DMS 273 treated with DMSO at 0.1 percent for 48 hours (cell line): ENCODE measurements around the gene CAPZB.
A peak's percentile ranks its signal among the peaks of the same experiment; 100 is the strongest.

ENCODE experiments used
- DNase-seq: peaks from one replicate; lab custom pipeline; 2025; lab: John Stamatoyannopoulos, UW

The CAPZB gene

GRCh38 chr1:19367584-19368041 lies 117.7 kb downstream of the CAPZB start:
- no peak for DNase-seq

DNA sequence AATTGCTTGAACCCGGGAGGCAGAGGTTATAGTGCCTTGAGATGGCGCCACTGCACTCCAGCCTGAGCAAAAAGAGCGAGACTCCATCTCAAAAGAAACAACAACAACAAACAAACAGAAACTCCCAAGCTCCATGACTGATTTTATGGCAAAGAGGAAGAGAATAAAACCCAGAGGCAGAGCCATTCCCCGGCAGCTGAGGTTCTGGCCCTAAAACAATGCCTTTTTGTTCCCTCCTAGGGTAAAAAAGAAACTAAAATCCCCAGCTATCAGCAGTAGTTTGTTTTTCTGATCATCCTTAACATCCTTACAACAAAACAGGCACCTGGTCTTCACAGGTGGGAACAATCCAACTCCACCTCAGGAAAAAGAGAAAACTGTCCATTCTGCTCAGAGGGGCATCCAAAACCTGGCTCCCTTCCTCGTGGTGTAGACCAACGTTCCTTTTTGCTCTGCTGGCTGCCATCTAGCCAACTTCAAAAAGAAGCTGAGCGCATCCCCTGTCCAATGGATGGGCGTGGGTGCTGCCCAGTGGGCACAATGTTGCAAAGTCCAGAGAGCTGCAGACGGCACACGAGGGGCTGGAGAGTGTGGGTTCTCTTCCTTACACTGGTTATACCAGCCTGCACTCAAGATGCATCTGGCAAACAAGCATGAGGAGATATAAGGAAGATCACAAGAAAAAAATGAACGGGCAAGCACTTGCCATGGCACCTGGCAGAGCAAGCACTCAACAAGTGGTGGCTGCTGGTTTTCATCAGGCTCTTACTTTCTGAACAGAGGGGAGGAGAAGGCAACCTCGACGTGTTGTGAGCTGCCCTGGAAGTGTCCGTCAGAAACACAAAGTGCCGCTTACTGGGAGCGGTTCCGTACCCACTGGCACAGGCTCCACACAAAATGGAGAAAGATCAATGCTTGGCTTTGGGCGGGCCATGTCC lies 118.5 kb downstream of the CAPZB start:
- DNase-seq = no peak

DNA sequence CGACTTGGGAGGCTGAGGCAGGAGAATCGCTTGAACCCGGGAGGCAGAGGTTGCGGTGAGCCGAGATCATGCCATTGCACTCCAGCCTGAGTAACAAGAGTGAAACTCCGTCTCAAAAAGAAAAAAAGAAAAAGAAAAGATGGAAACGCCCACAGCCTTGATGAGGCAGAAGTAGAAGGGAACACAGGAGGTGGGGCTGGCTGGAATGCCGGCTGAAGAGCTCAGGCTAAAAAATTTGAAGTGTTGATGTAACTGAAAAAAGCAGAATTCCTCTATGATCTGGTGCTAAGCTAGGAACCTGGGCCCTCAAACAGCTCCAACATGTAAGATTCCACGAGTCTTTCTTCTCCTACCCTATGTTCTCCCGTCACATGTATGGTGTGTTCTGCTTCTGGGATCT lies 119.6 kb downstream of the CAPZB start:
- DNase-seq = no peak

- no peak for DNase-seq
These were observed 121.7 kb downstream of the CAPZB start for GRCh38 chr1:19363536-19364152.

DNA sequence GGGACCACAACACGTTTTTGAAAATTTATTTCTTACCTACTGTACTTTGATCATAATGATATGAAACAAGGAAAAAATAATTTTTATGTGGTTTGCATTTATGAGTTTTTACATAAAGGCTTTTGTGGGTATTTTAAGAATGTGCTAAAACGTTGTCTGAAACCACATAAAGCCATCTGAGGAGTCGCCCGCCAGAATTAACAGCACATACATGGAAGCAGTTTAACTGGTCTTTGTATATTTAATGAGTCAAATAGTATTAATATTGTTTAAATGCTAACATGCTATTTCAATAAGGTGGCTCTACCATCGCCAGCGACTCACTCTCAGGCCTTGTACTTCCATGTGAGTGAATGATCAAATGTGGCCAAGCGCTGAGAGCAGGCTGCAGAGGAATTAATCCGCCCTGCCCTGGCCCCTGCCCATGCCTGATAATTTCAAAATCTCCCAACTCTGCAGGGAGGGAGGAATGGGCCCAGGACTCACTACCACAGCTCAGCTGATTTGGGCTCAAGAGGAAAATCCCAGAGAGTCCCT lies 123.7 kb downstream of the CAPZB start:
- DNase-seq = no peak

DNA sequence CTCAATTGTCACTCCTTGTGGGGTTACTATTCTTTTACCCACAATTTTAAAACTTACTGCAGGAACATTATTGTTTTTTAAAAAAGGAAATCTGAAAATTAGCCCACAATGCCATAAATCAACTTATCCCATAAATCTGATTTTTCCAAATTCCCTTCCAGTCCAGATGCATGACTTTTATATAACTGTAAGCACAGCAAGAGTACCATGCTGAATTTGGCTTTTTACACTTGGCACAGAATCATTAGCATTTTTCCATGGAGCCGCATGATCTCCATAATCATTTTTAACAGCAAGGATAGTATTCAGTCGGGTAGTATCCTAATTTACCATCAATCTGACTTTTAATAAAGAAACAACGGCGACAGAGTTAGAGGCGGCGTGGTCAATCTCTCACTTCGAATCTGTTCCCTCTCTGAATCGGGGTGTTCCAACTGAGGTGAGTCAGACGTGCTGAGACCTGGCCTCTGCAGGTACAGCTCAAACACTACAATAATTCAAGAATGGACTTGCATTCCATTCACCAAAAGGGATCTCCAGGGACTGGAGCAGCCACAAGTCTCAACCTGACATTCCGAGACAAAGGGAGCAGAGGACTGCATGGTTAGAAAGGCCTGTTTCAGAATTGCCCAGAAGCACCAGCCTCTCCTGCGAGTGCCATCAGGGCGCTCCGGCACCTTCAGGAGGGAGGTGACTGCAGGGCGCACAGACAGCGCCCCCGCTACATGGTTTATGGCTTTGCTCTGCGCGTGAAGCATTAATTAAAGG lies 124.3 kb downstream of the CAPZB start:
- DNase-seq = no peak

GRCh38 chr1:19360432-19360831 lies 124.9 kb downstream of the CAPZB start:
- DNase-seq = no peak

- peak; percentile 50 for DNase-seq
These were observed 125.3 kb downstream of the CAPZB start for GRCh38 chr1:19360016-19360415.

GRCh38 chr1:19359357-19359756 lies 126.0 kb downstream of the CAPZB start:
- no peak for DNase-seq

DNA sequence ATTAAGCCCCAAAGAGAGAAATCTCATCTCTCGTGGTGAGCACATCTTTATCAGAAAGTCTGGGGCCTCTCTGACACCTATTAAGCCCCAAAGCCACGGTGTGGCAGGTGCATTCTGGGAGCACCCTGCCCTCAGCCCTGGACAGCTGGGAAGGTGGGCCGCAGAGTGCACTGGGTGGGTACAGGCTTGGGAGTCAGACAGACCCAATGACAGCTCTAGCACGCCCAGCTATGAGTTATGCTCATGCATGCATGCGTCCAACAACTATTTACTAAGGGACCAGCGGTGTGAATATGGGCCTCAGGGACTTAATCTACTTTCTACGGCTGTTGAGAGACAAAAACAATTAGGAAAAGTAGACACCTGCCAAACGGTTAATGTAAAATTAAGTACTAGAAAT lies 126.6 kb downstream of the CAPZB start:
- DNase-seq = no peak

DNA sequence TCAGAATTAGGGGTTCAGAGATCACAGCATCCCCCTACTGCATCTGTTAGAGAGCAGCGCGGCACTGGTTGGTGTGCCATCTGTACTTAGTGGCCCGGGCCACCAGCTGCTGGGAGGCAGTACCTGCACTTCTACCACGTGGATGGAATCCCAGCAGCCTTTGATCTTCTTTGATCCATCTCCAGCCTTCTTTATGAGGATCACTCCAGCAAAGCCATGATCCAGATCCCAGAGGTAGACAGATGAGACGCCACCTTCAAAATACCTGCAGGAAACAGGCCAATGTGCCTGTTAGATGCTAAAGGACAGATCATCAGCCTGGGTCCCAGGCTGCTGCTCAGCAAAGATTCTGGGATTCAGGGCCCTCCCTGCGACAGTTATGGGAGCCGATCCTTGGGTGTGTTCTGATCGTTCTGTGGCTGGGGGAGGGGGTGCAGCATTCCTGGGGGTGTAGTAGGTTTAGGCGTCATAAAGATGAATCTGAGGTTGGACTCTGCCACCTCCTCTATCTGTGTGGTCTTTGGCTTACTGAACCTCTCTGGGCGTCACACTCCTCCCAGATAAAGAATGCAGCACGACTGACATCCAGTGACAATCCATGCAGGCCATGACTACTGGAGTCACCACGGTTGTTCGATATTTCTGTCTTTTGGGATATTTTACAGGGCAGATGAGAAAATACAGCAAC lies 127.9 kb downstream of the CAPZB start:
- no peak for DNase-seq

GRCh38 chr1:19356266-19356665 lies 129.1 kb downstream of the CAPZB start:
- DNase-seq = no peak

DNA sequence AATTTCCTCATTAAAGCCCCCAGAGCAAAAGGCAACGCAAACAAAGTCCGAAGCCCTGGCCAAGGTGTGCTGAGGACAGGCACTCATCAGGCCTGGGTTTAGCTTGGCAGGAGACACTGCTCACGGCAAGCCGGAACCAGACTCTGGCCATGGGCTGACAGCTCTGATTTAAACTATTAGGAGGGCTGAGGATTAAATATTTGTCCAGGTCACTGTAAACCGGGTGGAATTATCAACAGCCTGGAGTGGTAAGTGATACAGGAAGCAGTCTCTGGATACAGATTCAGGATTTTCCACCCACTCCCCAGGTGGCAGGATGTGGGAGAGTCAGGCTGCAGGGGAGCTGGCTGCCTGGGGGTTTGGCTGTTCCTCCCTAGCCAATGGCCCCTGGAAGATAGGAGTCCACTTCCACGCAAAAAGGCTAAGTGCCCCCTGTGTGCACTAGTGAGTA lies 130.8 kb downstream of the CAPZB start:
- no peak for DNase-seq

- DNase-seq = no peak
These were observed 131.7 kb downstream of the CAPZB start for GRCh38 chr1:19353596-19353995.

DNA sequence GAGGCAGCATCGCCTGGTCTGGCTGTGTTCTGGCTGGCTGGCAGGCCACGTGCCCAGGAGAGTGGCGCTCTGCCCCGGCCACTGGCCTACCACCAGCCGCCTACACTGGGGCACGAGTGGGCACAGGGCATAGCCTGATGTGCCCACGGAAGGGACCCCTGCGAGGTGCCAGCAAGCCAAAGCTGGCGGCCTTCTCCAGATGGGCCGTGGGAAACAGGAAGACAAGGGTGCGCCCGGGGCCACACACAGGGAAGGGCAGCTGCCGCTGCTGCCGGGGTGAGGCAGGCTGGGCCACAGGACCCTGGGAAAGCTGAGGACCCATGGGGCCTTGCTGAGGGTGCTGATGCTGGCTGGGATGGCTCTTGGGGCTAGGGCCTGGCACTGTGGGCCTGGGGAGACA lies 132.5 kb downstream of the CAPZB start:
- DNase-seq = no peak

GRCh38 chr1:19351873-19352272 lies 133.5 kb downstream of the CAPZB start:
- DNase-seq = no peak

- DNase-seq = no peak
These were observed 134.8 kb downstream of the CAPZB start for GRCh38 chr1:19350566-19350965.

DNA sequence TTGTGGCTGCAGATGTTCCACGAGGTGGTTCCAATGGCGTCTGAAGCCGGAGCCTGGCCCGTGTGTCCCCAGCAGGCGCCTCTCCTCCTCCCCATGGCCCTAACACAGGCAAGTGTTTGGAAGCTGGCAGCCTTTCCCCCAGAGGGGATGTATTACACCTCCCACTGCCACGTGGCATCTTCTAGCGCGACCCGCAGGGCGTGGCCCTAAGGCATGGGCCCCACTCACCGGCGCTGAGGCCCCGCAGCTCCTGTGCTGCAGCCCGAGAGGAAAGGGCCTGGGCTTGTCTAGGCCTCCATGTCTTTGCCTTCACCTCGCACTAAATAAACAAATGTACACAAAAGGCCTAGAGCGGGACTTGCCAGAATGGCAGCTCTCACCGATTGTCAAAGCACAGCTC lies 135.3 kb downstream of the CAPZB start:
- no peak for DNase-seq

DNA sequence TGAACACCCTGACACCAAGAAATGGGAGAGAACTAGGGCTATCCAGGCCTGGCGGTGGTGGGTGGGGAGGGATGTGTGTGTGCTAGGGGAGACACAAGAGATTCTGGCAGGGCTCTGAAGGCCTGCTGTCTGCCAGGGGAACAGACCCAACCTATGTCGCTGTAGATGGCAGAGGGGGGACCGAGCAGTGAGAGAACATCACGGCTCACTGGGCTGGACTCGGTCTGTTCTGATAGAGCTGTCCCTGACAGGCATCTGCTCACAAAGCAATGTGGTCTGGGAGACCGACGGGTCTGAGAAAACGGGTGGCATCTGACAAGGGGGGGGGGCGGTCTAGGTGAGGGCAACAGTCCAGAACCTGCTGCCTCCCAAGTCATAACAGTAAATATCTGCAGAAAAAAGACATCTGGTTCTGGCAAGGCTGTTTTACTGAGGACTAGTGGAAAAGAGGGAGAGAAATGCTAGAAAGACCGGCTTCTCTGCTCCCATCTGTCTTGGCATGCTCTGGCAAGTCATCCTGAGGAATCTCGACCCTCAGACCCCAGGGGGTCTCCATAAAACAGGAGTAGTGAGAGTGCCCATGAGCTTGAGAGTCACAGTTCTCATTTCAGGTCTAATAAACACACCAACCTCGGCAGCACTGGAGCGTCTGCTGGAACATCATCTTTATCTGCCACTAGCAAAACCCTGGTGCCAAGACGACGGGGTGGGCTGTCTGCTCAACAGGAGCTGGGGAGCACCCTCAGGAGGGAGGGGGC lies 136.7 kb downstream of the CAPZB start:
- no peak for DNase-seq

GRCh38 chr1:19347533-19348172 lies 137.7 kb downstream of the CAPZB start:
- DNase-seq = no peak
